BJ (cell line): ENCODE results near the gene TLCD3B. TPM values are rescaled to one million over a fixed set of nuclear protein-coding genes. Genes with fewer than 3 reads are reported as not detected.

Experiments used
- CTCF ChIA-PET: fragments of 350-600 bp; formaldehyde crosslinking; extraction: SDS; loops from one replicate; lab custom pipeline; 2021; ENCODE audit warnings: antibody characterized with exemption, inconsistent platforms; lab: Yijun Ruan, JAX
- POLR2A ChIA-PET: fragments of 300-600 bp; sonication (Branson Sonifier 250); formaldehyde crosslinking; extraction: SDS; loops from one replicate; lab custom pipeline; 2021; ENCODE audit warnings: antibody characterized with exemption; lab: Charles Lee
- DNase-seq: peaks from one replicate; pipeline ENCODE4 v3.0.0-alpha.2; 2011; ENCODE audit warnings: low read depth
- H3K27me3 ChIP-seq: 2 replicates; pipeline ENCODE4 v1.6.0; 2011; ENCODE audit warnings: low read length; ENCODE audit not compliant: control insufficient read depth, insufficient read depth
- H3K36me3 ChIP-seq: 2 replicates; pipeline ENCODE4 v1.5.1; 2011; ENCODE audit warnings: low read length; ENCODE audit not compliant: control insufficient read depth, insufficient read depth
- H3K4me3 ChIP-seq: 2 replicates; pipeline ENCODE4 v1.5.1; 2011; ENCODE audit warnings: low read depth, mild to moderate bottlenecking, control low read depth, low read length
- CTCF ChIP-seq: IDR thresholded peaks from 2 replicates; pipeline ENCODE4 v1.5.1; 2011; ENCODE audit warnings: low read depth, mild to moderate bottlenecking, control low read depth, inconsistent platforms, low read length, moderate library complexity; ENCODE audit not compliant: insufficient read depth
- polyA plus RNA-seq: library from polyadenylated mRNA; depleted of rRNA; stranded (reverse); fragments of >200 nt; gene quantifications from 2 replicates; pipeline ENCODE4 v1.2.3, GENCODE V29; 2011

TLCD3B gene
- polyA plus RNA-seq, 1 experiment, result 0.13 TPM

- H3K27me3 ChIP-seq, result no peaks in the 10 kb centered on the region
- POLR2A ChIA-PET, result no interaction called here
- peak within 1 kb of the TSS; percentile 90 for H3K4me3 ChIP-seq
- 0 out of 2 replicates have a peak, but pooled peaks have one; percentile 2 for TF ChIP-seq CTCF
- peaks cover 21% of the 10 kb centered on the region for H3K36me3 ChIP-seq
- DNase-seq, result peak; percentile 76
- CTCF ChIA-PET, result interaction anchor here (0.6 to 1.4 kb wide), 4 partner anchors 9 to 295 kb away, joined by 3 to 8 read pairs (median 3); partner anchors contain the start of gene PAGR1
Observed at GRCh38 chr16:29995911-29996765, 34.9 kb downstream of the TLCD3B start, which contains the start of gene INO80E. Gene INO80E, plus strand, starts transcription at chr16:29996241. Its CDS starts 70 bp downstream, at chr16:29996311.

- peaks cover 25% of the 10 kb centered on the region for H3K36me3 ChIP-seq
- H3K27me3 ChIP-seq, result no peaks in the 10 kb centered on the region
- POLR2A ChIA-PET, result interaction anchor here (0.6 kb wide), 1 partner anchor 70 kb away, joined by 3 read pairs; the partner anchor contains the start of gene ALDOA
- TF ChIP-seq CTCF, result no peak
- CTCF ChIA-PET, result interaction anchor here (1.0 to 1.4 kb wide), 3 partner anchors 52 to 295 kb away, joined by 3 read pairs; partner anchors contain the start of gene PAGR1
- no peak for DNase-seq
- peak within 1 kb of the TSS; percentile 90 for H3K4me3 ChIP-seq
Observed at GRCh38 chr16:29995324-29995910, 35.7 kb downstream of the TLCD3B start, which contains the start of gene HIRIP3. Gene HIRIP3, minus strand, starts transcription at chr16:29995617. Its CDS starts 12 bp downstream, at chr16:29995605.

GRCh38 chr16:29994600-29995323 is 36.3 kb downstream of the TLCD3B start:
- peaks cover 25% of the 10 kb centered on the region for H3K36me3 ChIP-seq
- CTCF ChIA-PET, result interaction anchor here (1.0 kb wide), 1 partner anchor 51 kb away, joined by 3 read pairs; no protein-coding TSS in a partner anchor
- H3K4me3 ChIP-seq, result peak overlapping the region; percentile 90
- POLR2A ChIA-PET, result interaction anchor here (0.6 kb wide), 1 partner anchor 71 kb away, joined by 3 read pairs; the partner anchor contains the start of gene ALDOA
- TF ChIP-seq CTCF, result no peak
- no peaks in the 10 kb centered on the region for H3K27me3 ChIP-seq
- DNase-seq, result peak; percentile 35

GRCh38 chr16:29993903-29994599 is 37.0 kb downstream of the TLCD3B start:
- ChIA-PET CTCF (interaction anchor here (0.6 to 0.8 kb wide), 2 partner anchors 18 to 282 kb away, joined by 3 read pairs; no protein-coding TSS in a partner anchor), POLR2A (no interaction called here)
- Histone ChIP-seq H3K4me3 (no peak overlapping the region), H3K36me3 (peaks cover 28% of the 10 kb centered on the region), H3K27me3 (no peaks in the 10 kb centered on the region)
- no peak for TF ChIP-seq CTCF
- DNase-seq, result no peak
